Measurements from ENCODE around the gene GTF2H4. TPM values are rescaled to one million over a fixed set of nuclear protein-coding genes. Genes with fewer than 3 reads are reported as not detected.

Gene GTF2H4
- total and polyA plus RNA-seq, 2 of the 8 experiments (the other 6 are each of a cell fraction or from before 2014, with no cell fraction given) = 42.3 to 53.4 TPM

DNA sequence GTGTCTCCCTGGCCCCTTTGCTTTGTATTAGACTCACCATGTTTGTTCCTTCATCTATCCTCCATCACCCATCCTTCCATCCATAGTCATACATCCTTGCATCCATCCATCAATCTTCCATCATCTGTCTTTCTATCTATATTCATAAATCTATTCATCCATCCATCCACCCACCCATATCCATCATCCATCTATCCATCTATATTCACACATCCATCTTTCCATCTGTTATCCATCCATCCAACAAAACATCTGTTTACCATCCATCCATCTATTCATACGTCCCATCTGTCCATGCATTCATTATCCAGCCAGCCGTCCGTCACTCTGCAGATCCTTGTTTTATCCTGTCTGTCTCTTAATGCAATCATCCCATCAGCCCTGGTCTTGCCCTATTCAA, 13.1 kb upstream of the GTF2H4 start:
- Histone ChIP-seq H3K4me3 (ENCODE audit: extremely low read depth in 1 of 4, insufficient read depth in 2 of 4, low read depth in 3 of 4, low read length in 4 of 4) (no peak overlapping the region), H3K18ac (ENCODE audit: extremely low read depth, low read length) (no peak overlapping the region), H3K14ac (ENCODE audit: insufficient read length) (no peak overlapping the region), H2BK120ac (replicated peaks; ENCODE audit: low read depth, low read length) (no peak overlapping the region), H3K23me2 (ENCODE audit: low read depth, low read length) (peaks cover 8% of the 10 kb centered on the region; the same call in 1 of the 2 replicates), H2BK15ac (ENCODE audit: low read length) (no peak overlapping the region), H2BK5ac (ENCODE audit: low read depth, low read length) (no peak overlapping the region), H3K9me3 (ENCODE audit: insufficient read depth in 2 of 2, low read depth in 1 of 2, low read length in 1 of 2) (no peaks in the 10 kb centered on the region), H3K79me2 (ENCODE audit: control insufficient read depth in 1 of 2, insufficient read depth in 2 of 2, low read length in 2 of 2) (peaks cover 0 to 14% of the 10 kb centered on the region in 2 experiments; a peak in 1 of 4 replicates), H3K79me1 (ENCODE audit: low read depth, low read length) (peaks cover 10% of the 10 kb centered on the region), H4K20me1 (replicated peaks in 1 of 2; ENCODE audit: control insufficient read depth in 1 of 2, insufficient read depth in 2 of 2, low read length in 2 of 2) (peaks cover 4 to 28% of the 10 kb centered on the region in 2 experiments), H3K4me1 (replicated peaks in 1 of 4; ENCODE audit: control insufficient read depth in 3 of 4, insufficient read depth in 4 of 4, low read length in 3 of 4) (peaks cover 0 to 9% (median 2%) of the 10 kb centered on the region in 4 experiments; a peak in 4 of 7 replicates), H2AK5ac (ENCODE audit: low read depth, low read length) (no peak overlapping the region), H3K56ac (replicated peaks; ENCODE audit: insufficient read length, low read depth, low read length) (no peak overlapping the region), H4K91ac (replicated peaks; ENCODE audit: insufficient read length, low read length) (no peak overlapping the region), H3K27ac (ENCODE audit: low read depth, low read length) (no peak overlapping the region), H3K23ac (ENCODE audit: insufficient read length) (no peak overlapping the region), H3K4ac (replicated peaks; ENCODE audit: insufficient read length, low read depth, low read length) (no peak overlapping the region), H3K4me2 (ENCODE audit: insufficient read depth in 1 of 2, low read depth in 2 of 2, low read length in 2 of 2) (no peak overlapping the region), H3K27me3 (replicated peaks in 1 of 4; ENCODE audit: control insufficient read depth in 3 of 4, extremely low read depth in 1 of 4, insufficient read depth in 3 of 4, low read length in 3 of 4) (no peaks in the 10 kb centered on the region), H2AFZ (ENCODE audit: low read length) (no peak overlapping the region), H2BK12ac (ENCODE audit: low read depth, low read length) (no peak overlapping the region), H3K36me3 (ENCODE audit: control insufficient read depth in 2 of 4, insufficient read depth in 4 of 4, low read length in 3 of 4) (peaks cover 51 to 98% (median 87%) of the 10 kb centered on the region in 4 experiments), H4K8ac (ENCODE audit: extremely low read depth, insufficient read depth, low read length) (no peak overlapping the region), H2BK20ac (ENCODE audit: low read length) (no peak overlapping the region), H3K9ac (replicated peaks in 1 of 4; ENCODE audit: extremely low read depth in 1 of 4, low read depth in 3 of 4, low read length in 3 of 4) (no peak overlapping the region), H4K5ac (ENCODE audit: insufficient read length, low read depth, low read length) (no peak overlapping the region)
- ChIA-PET POLR2A (ENCODE audit: partially characterized antibody) (interaction anchor here (0.6 to 2.5 kb wide), 6 partner anchors 8 to 643 kb away, joined by 3 to 14 read pairs (median 4); partner anchors contain the start of genes GTF2H4 and VARS2), CTCF (ENCODE audit: partially characterized antibody) (interaction anchor here (1.2 to 29.0 kb wide), 8 partner anchors 9 to 66 kb away, joined by 4 to 610 read pairs (median 9); partner anchors contain the start of gene VARS2)
- FAIRE-seq (no peak), DNase-seq (ENCODE audit: low read depth in 1 of 2, low spot score in 2 of 2) (no peak)
- TF ChIP-seq EP300 (IDR thresholded peaks at IDR 0.05; ENCODE audit: borderline replicate concordance in 1 of 2, low read depth in 2 of 2, low read length in 2 of 2) (no peak), SIRT6 (IDR thresholded peaks at IDR 0.05; ENCODE audit: low read length) (no peak), TCF12 (IDR thresholded peaks at IDR 0.05; ENCODE audit: low read depth, low read length) (no peak), RBBP5 (IDR thresholded peaks at IDR 0.05; ENCODE audit: borderline replicate concordance, low read depth, low read length) (no peak), EGR1 (IDR thresholded peaks at IDR 0.05; ENCODE audit: borderline replicate concordance, low read depth, low read length) (no peak)
- WGBS, 2 experiments (ENCODE audit: extremely low coverage in 1 of 2, insufficient coverage in 1 of 2, insufficient read length in 1 of 2, insufficient replicate concordance in 2 of 2, low coverage in 1 of 2, low lambda C conversion rate in 2 of 2, missing lambda C conversion rate in 1 of 2) = 91 to 100% methylated on average over 1 to 3 of the region's 3 CpGs

Measured in H1 (cell line).